Muscle layer of duodenum (tissue), 2 donors: ENCODE data around the gene SGF29.

ENCODE experiments used
- H3K27ac ChIP-seq: one replicate; pipeline ENCODE4 v1.7.0; 2013; ENCODE audit warnings: mild to moderate bottlenecking, low read length
- H3K27me3 ChIP-seq: one replicate; pipeline ENCODE4 v1.7.0; 2013; ENCODE audit warnings: low read depth, mild to moderate bottlenecking, control low read depth, low read length
- H3K36me3 ChIP-seq, 2 donors: one replicate each; pipeline ENCODE4 v1.7.0; 2013; ENCODE audit warnings: low read length in 2 of 2, control low read depth in 1 of 2, mild to moderate bottlenecking in 1 of 2; ENCODE audit not compliant: insufficient read depth in 2 of 2, control insufficient read depth in 1 of 2
- H3K4me1 ChIP-seq, 2 donors: one replicate each; pipeline ENCODE4 v1.7.0; 2013; ENCODE audit warnings: low read length in 2 of 2, mild to moderate bottlenecking in 2 of 2, control low read depth in 1 of 2, moderate library complexity in 1 of 2; ENCODE audit not compliant: insufficient read depth in 2 of 2, control insufficient read depth in 1 of 2
- H3K4me3 ChIP-seq, 2 donors: one replicate each; pipeline ENCODE4 v1.7.0; 2013; ENCODE audit warnings: low read length in 2 of 2, low read depth in 1 of 2, mild to moderate bottlenecking in 1 of 2
- H3K9me3 ChIP-seq, 2 donors: one replicate each; pipeline ENCODE4 v1.7.0; 2013; ENCODE audit warnings: low read length in 2 of 2, control low read depth in 1 of 2, mild to moderate bottlenecking in 1 of 2; ENCODE audit not compliant: control insufficient read depth in 1 of 2
- donor health status: healthy.

The SGF29 gene

DNA sequence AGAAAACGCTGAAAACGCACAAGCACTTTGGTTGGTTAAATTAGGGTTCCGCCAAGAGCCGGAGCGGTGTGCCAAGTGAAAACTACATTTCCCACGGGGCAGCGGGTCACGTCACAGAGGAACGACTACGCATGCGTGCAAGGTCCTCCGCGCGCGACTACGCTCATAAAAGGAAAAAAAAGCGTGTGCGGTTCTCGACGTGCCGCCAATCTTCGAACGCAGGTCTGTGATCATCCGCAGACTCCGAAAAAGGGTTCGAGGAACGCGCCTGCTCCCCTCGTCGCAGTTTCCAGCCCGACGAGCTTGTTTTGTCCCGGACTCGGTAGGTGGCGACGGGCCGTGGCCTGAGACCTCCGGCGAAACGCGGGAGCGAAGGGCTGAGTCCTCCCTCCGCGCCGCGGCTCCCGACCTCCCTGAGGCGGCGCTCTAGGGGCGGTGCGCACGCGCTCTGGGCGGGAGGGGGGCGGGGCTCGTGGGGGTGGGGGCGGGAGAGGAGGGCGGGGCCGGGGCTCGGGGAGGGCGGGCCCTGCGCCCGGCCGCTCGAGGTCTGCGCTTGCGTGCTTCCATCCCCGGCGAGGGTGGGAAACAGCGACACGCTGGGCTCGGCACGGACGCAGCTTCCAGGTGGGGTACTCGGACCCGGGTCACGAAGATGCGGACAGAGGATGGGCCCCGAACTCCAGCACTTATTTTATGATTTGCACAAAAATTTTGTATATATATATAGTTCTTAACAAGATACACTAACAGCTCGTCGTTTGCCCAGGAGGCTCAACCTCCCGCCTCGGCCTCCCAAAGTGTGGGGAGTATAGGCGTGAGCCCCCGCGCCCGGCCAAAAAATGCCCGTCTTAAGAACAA lies at the start of gene SGF29:
Gene SGF29 (plus strand): TSS at position 145 of the 858 bp plus-strand sequence. CDS start 27,150 bp downstream, outside the sequence.
- Histone ChIP-seq H3K36me3 (peaks cover 5 to 9% of the 10 kb centered on the region in 2 donors), H3K27me3 (no peaks in the 10 kb centered on the region), H3K4me3 (peak within 1 kb of the TSS; percentile 64 to 71), H3K9me3 (no peaks in the 10 kb centered on the region), H3K4me1 (peaks cover 5 to 12% of the 10 kb centered on the region in 2 donors), H3K27ac (peak within 1 kb of the TSS; percentile 85)

- Histone ChIP-seq H3K4me1 (no peaks in the 10 kb centered on the region), H3K4me3 (no peak overlapping the region), H3K27ac (no peak overlapping the region), H3K27me3 (no peaks in the 10 kb centered on the region), H3K9me3 (no peaks in the 10 kb centered on the region), H3K36me3 (no peaks in the 10 kb centered on the region)
Measured at GRCh38 chr16:28504707-28505404, 48.9 kb upstream of the SGF29 start.

- H3K4me1 ChIP-seq = no peaks in the 10 kb centered on the region
- no peaks in the 10 kb centered on the region for H3K36me3 ChIP-seq
- no peaks in the 10 kb centered on the region for H3K9me3 ChIP-seq
- no peaks in the 10 kb centered on the region for H3K27me3 ChIP-seq
- H3K4me3 ChIP-seq = no peak overlapping the region
- H3K27ac ChIP-seq = no peak overlapping the region
Measured at GRCh38 chr16:28505489-28506137, 48.1 kb upstream of the SGF29 start.

- Histone ChIP-seq H3K9me3 (no peaks in the 10 kb centered on the region), H3K27me3 (no peaks in the 10 kb centered on the region), H3K4me3 (no peak overlapping the region), H3K4me1 (no peaks in the 10 kb centered on the region), H3K27ac (no peak overlapping the region), H3K36me3 (no peaks in the 10 kb centered on the region)
Measured at GRCh38 chr16:28511031-28511430, 42.7 kb upstream of the SGF29 start.

- Histone ChIP-seq H3K4me3 (no peak overlapping the region), H3K27me3 (no peaks in the 10 kb centered on the region), H3K4me1 (no peaks in the 10 kb centered on the region), H3K36me3 (no peaks in the 10 kb centered on the region), H3K27ac (no peak overlapping the region), H3K9me3 (no peaks in the 10 kb centered on the region)
Measured at GRCh38 chr16:28511801-28512789, 41.6 kb upstream of the SGF29 start.

GRCh38 chr16:28513484-28514181 lies 40.1 kb upstream of the SGF29 start:
- H3K27me3 ChIP-seq = no peaks in the 10 kb centered on the region
- no peak overlapping the region for H3K4me3 ChIP-seq
- no peak overlapping the region for H3K27ac ChIP-seq
- H3K36me3 ChIP-seq = no peaks in the 10 kb centered on the region
- no peaks in the 10 kb centered on the region for H3K9me3 ChIP-seq
- H3K4me1 ChIP-seq = no peaks in the 10 kb centered on the region

DNA sequence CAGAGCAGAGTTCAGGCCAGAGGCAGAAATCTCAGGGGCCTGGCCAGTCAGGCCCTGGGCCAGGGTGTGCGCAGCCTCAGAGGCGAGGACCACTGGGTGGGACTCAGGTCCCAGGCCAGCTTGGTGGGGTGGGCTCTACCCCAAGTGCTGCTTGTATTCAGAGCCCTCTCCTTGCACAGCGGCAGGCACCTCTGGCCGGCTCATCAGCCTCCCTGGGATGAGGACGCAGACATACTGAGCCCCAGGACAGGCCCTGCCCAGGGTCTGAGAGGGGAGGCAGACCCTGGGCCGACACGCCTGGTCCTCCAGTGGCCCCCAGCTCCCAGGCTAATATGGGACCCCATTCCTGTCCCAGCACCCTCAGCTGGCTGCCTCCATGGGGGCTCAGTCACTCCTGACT lies 39.5 kb upstream of the SGF29 start:
- Histone ChIP-seq H3K27me3 (no peaks in the 10 kb centered on the region), H3K27ac (no peak overlapping the region), H3K36me3 (no peaks in the 10 kb centered on the region), H3K4me1 (no peaks in the 10 kb centered on the region), H3K4me3 (no peak overlapping the region), H3K9me3 (no peaks in the 10 kb centered on the region)

DNA sequence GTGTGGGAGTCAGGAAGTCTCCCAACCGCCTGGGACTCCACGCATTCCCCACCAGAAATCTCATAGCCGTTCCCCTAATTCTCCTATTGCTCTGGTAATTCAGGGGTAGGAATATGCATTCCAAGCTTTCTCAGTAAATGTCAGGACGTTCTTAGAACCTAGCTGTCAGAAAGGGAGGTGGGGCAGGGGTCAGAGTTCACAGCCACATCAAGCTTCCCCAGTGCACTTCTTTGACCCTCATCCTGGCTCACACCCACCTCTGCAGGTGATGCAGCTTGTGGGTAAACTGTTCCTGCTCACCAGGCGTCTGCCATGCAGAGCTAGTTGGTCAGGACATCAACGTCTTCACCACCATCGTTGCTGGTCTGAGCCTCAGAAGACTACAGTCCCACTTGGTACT lies 33.0 kb upstream of the SGF29 start:
- H3K27ac ChIP-seq = no peak overlapping the region
- H3K4me3 ChIP-seq = no peak overlapping the region
- H3K36me3 ChIP-seq = no peaks in the 10 kb centered on the region
- H3K9me3 ChIP-seq = no peaks in the 10 kb centered on the region
- H3K4me1 ChIP-seq = peaks cover 0 to 5% of the 10 kb centered on the region in 2 donors
- no peaks in the 10 kb centered on the region for H3K27me3 ChIP-seq

DNA sequence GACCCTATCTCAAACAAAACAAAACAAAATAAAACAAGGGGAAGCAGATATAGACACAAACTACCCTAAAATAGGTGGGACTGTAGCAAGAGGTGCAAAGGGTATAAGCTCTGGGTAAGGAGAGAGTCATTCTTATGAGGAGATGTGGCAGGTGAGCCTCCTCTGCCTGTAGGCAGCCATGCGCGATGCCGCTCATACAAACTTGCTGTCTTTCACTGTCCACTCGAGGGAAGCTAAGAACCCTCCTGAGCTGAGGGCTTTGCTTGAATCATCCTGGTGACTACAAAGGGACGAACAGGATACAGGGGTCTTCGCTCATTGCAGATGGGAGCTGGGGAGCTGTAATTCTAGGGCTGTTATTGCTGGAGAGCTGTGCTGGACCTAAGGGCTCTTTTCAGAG lies 32.3 kb upstream of the SGF29 start:
- Histone ChIP-seq H3K4me3 (no peak overlapping the region), H3K27ac (no peak overlapping the region), H3K36me3 (no peaks in the 10 kb centered on the region), H3K4me1 (peaks cover 0 to 5% of the 10 kb centered on the region in 2 donors), H3K9me3 (no peaks in the 10 kb centered on the region), H3K27me3 (no peaks in the 10 kb centered on the region)

GRCh38 chr16:28522792-28523191 lies 30.9 kb upstream of the SGF29 start:
- Histone ChIP-seq H3K4me3 (no peak overlapping the region), H3K27me3 (no peaks in the 10 kb centered on the region), H3K4me1 (peaks cover 4 to 5% of the 10 kb centered on the region in 2 donors), H3K36me3 (no peaks in the 10 kb centered on the region), H3K9me3 (no peaks in the 10 kb centered on the region), H3K27ac (no peak overlapping the region)
